Putamen (tissue), 1 donor: ENCODE data around the gene MFSD11.
"Not testable (repeated sequence)": the region's sequence is repeated elsewhere in the genome, so short reads cannot be mapped to it uniquely, and the experiment has no call there.

ENCODE experiments used
- DNase-seq: peaks from one replicate; pipeline ENCODE4 v3.0.0-alpha.2; 2016; ENCODE audit warnings: low spot score

Gene MFSD11

GRCh38 chr17:76709077-76709950, 28.6 kb upstream of the MFSD11 start:
- DNase-seq: peak; percentile 70

DNA sequence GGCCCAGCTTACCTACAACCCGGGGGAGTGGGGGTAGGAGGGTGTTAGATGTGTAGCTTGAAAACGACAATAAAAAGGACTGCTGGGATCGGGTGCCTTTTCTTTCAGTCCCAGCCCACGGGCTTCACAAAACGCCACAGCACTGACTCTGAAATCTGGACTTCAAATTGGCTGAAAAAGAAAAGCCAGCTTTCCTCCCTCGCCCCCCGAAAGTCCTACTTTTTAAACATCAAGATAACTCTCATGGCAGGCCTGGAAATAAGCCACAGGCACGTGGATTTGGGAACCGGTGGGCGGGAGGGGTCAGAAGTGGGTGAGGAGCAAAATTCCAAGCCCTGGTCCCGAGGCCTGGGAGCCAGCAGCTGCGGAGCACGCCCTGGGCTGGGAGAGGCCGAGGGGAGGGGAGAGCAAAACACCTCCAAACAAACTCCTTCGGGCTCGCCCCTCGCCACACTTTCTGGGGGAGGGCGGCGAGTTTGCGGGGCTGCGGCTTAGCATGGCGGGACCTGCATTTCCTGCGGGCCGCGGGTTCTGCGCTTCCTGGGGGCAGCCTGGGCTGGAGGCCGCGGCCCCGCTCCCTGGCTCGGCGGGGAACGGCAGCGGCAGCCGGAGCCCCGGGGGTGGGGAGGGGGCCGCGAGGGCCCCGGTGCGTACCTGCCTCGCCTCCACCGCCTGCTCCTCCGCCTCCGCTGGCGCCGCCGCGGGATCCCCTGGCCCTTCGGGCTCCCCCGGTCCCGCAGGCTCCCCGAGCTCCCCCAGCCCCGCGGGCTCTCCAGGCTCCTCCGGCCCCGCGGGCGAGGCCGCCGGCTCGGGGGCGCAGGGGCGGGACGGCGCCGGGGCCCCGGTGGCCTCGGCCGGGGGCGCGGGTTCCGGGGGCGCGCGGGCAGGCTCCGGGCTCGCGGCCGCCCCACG, 27.7 kb upstream of the MFSD11 start:
- not testable (repeated sequence) for DNase-seq

DNA sequence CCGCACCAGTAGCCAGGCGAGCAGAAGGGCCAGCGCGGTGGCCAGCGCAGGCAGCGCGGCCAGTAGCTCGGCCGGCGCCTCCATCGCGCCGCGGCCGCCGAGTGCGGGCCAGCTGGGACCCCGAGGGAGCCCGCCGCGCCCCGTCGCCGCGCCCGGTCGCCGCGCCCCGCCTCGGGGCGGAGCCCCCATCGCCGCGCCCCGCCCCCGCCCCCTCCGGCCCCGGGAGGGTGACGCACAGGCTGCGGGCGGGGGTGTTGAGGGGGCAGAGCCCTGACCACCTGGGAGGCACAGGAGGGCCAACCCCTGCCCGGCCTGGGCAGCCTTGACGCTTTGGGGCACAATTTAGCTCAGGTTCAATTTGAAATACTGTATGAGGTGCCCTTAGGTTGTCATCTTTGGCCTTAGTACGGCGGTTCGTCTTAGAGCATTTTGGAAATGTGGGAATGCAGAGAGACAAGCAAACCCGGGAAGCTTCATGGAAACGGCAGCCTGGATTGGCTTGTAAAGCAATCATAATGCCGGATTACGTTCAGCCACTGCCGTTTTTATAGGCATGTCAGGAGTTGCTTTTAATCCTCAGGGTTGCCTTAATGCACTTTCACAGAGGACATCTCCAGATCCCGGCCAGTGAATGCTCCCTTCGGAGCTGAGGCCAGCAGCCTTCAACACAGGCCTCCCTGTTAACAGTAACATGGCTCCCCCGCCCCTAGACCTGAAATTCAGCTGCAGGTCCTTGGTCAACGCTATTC, 26.9 kb upstream of the MFSD11 start, which contains the start of gene MXRA7:
MXRA7 (minus strand) TSS at position 103 of the 749 bp plus-strand sequence; CDS start at position 84, 19 bp downstream.
- DNase-seq: peak; percentile 70

DNA sequence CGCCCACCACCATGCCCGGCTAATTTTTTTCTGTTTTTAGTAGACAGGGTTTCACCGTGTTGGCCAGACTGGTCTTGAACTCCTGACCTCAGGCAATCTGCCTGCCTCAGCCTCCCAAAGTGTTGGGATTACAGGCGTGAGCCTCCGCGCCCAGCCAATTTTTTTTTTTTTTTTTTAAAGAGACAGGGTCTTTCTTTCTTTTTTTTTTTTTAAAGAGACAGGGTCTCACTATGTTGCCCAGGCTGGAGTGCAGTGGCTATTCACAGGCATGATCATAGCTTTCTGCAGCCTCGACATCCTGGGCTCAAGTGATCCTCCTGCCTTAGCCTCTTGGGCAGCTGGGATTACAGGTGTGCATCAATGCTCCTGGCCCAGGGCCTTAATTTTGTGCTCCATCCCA, 25.6 kb upstream of the MFSD11 start:
- DNase-seq: not testable (repeated sequence)

DNA sequence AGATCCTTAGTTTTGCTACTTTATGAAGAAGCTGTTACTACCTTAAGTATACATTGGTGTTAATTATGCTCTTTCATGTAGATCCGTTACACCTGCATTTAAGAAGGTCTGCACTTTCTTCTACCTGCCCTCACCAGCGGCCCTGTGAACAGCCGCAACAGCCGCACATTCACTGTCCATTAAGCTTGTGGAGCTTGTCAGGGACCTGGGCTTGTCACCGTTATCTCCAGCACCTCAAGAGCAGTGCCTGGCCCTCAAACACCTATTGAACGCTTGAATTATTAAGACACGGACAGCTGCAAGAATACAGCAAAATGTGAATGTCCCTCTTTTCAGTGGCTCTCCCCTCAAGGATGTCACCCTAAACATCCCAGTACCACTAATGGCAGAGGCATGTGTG, 24.2 kb upstream of the MFSD11 start:
- no peak for DNase-seq

DNA sequence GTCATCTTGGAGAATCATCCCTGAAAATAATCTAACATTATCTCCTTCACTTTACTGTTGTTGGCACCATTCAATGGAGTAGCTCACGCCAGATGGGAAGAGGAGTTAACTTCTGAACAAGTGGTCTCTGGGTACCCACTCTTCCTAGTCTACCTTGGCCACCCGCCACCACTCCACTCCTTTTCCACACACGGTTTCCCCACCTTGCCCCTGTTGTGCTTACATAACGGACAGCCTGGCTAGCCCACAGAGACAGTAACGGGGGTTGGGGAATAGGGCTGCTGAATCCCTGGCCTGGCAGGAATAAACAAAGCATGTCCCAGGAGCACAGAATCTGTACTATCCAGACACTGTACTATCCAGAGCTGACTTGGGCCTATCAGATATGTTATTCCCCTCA, 23.6 kb upstream of the MFSD11 start:
- DNase-seq: no peak

- DNase-seq: no peak
Observed at GRCh38 chr17:76714822-76715495, 23.0 kb upstream of the MFSD11 start.

DNA sequence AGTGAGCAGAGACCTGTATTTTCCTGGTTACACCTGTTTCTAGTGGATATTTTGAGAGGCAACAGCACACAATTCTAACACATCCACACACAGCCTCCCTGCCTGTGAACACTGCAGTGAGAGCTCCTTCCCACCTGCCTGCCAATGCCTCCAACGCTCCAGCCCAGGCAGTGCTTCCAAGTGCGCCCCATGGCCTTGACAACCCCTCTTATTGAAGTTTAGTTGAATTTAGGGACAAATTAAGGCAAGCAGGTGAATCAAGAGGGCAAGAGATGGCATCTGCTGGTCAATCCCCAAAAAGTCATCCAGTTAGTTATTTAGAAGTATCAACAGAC, 22.5 kb upstream of the MFSD11 start:
- DNase-seq: no peak

GRCh38 chr17:76716146-76716838, 21.6 kb upstream of the MFSD11 start:
- DNase-seq: no peak

- no peak for DNase-seq
Observed at GRCh38 chr17:76716839-76717215, 21.1 kb upstream of the MFSD11 start.

GRCh38 chr17:76718516-76718915, 19.4 kb upstream of the MFSD11 start:
- no peak for DNase-seq

- no peak for DNase-seq
Observed at GRCh38 chr17:76720211-76720610, 17.7 kb upstream of the MFSD11 start.

DNA sequence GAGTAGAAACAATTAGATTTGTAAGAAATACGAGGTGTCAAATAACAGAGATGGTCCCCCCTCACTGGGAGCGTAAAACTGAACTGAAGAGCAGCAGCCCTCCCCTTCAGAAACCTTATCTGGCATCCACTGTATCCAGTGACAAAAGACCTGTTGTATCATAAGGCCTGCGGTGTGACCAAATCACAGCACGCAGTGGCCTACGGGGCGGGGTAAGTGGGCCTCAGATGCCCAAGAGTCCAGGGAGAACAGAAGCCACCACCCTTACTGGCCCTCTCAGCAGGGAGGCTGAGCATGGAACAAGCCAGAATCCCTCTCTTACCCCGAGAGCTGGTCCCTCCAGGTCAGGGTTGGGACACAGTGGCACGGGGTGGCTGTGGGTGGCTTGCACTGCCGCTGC, 17.0 kb upstream of the MFSD11 start:
- DNase-seq: no peak

GRCh38 chr17:76721463-76721862, 16.5 kb upstream of the MFSD11 start:
- no peak for DNase-seq

- DNase-seq: no peak
Observed at GRCh38 chr17:76722279-76722678, 15.6 kb upstream of the MFSD11 start.

DNA sequence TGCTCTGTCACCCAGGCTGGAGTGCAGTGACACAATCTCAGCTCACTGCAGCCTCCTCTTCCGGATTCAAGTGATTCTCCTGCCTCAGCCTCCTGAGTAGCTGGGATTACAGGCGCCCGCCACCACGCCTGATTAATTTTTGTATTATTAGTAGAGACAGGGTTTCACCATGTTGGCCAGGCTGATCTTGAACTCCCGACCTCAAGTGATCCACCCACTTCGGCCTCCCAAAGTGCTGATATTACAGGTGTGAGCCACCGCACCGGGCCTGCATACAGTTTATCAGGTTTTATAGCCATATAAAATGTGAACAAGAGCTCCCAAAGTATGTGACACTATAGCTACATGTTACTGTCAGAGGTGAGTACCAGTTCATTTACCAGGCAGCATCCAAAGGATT, 14.9 kb upstream of the MFSD11 start:
- DNase-seq: not testable (repeated sequence)

DNA sequence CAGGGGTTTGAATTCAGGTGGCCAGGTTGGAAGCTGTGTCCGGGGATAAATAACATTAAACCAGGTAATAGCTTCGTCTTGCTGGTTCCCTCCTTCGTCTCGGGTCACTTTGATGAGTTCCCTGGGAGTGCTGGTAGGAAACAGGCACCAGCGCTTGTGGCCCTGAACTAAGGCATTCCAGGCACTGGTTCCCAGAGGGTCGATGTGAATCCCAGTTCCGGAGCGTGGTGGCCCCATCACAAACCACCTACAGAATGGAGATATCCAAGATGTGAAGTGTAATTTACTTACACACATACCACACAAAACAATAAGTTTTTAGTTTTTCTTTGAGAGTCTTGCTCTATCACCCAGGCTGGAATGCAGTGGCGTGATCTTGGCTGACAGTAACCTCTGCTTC, 14.1 kb upstream of the MFSD11 start:
- DNase-seq: no peak

- no peak for DNase-seq
Observed at GRCh38 chr17:76725580-76726230, 12.2 kb upstream of the MFSD11 start.

GRCh38 chr17:76726231-76726775, 11.6 kb upstream of the MFSD11 start, which contains the start of gene JMJD6:
Gene JMJD6 (minus strand): TSS chr17:76726606. CDS start chr17:76726475, 131 bp downstream.
- DNase-seq: peak; percentile 96
